K562 (cell line): Measurements from ENCODE around the gene CKAP2. TPM values are rescaled to one million over a fixed set of nuclear protein-coding genes. Genes with fewer than 3 reads are reported as not detected.

ENCODE experiments used
- ATAC-seq: fragments of 200-7000 bp; cut with Tn5 transposase; 3 replicates; pipeline ENCODE4 v1.9.1; 2020; ENCODE audit warnings: moderate library complexity
- BruUV-seq: library from RNA; stranded (reverse); fragments of 400-500 nt; replicated peaks from 2 replicates; lab custom pipeline; 2021; lab: Mats Ljungman, UMichigan
- CTCF ChIA-PET: fragments of 300-600 bp; formaldehyde crosslinking; extraction: SDS; loops from one replicate; lab custom pipeline; 2021; ENCODE audit warnings: low intra/inter-chr PET ratio; lab: Yijun Ruan, JAX
- POLR2A ChIA-PET: fragments of 300-600, 350-650 bp; sonication (Branson Sonifier 250); formaldehyde crosslinking; extraction: SDS; loops from one replicate; lab custom pipeline; 2021; ENCODE audit warnings: antibody characterized with exemption, inconsistent platforms; lab: Yijun Ruan, JAX
- DNase-seq, 4 experiments: peaks; one replicate each; pipeline versions ENCODE4 v3.0.0 to v3.0.0-alpha.2; 2011 to 2018; ENCODE audit warnings: low spot score in 3 of 4, mixed read lengths in 3 of 4; ENCODE audit errors: extremely low read depth in 1 of 4
- FAIRE-seq: peaks from 2 replicates; lab custom pipeline; 2011; peaks lifted over from hg19 to GRCh38; lab: Jason Lieb, UNC
- H2AFZ ChIP-seq: 2 replicates; pipeline ENCODE4 v1.6.0; 2011; ENCODE audit warnings: low read depth, low read length, control low read depth, inconsistent platforms
- H3K27ac ChIP-seq: fragments of 200-600 bp; 3 replicates; pipeline ENCODE4 v1.8.0; 2011; ENCODE audit warnings: low read depth, mild to moderate bottlenecking, control low read depth, inconsistent platforms, low read length, moderate library complexity, mixed read lengths; ENCODE audit errors: extremely low read depth
- H3K27me3 ChIP-seq, 2 experiments: fragments of 300-600 bp in 1 of 2; 2 replicates in 1 of 2; 3 replicates in 1 of 2; pipeline versions ENCODE4 v1.6.0 to v1.8.0; 2011; ENCODE audit warnings: inconsistent platforms in 2 of 2, low read length in 2 of 2, mild to moderate bottlenecking in 1 of 2, mixed read lengths in 1 of 2, moderate library complexity in 1 of 2; ENCODE audit not compliant: control insufficient read depth in 2 of 2, insufficient read depth in 2 of 2
- H3K36me3 ChIP-seq: fragments of 300-600 bp; 3 replicates; pipeline ENCODE4 v1.8.0; 2011; ENCODE audit warnings: mild to moderate bottlenecking, low read length, inconsistent platforms; ENCODE audit not compliant: control insufficient read depth, insufficient read depth
- H3K4me1 ChIP-seq, 2 experiments: fragments of 200-600 bp in 1 of 2; replicated peaks in 1 of 2; 2 replicates in 1 of 2; 3 replicates in 1 of 2; pipeline versions ENCODE4 v1.5.1 to v1.8.0; 2011; ENCODE audit warnings: inconsistent platforms in 2 of 2, low read length in 2 of 2, mild to moderate bottlenecking in 1 of 2, mixed read lengths in 1 of 2, moderate library complexity in 1 of 2; ENCODE audit not compliant: control insufficient read depth in 2 of 2, insufficient read depth in 2 of 2
- H3K4me2 ChIP-seq: 2 replicates; pipeline ENCODE4 v1.6.1; 2011; ENCODE audit warnings: low read length, control low read depth, inconsistent platforms, mixed read lengths; ENCODE audit not compliant: insufficient read depth
- H3K4me3 ChIP-seq: fragments of 200-600 bp; sonication (generic), shearing (Covaris generic); 2 replicates; pipeline ENCODE4 v1.5.1; 2016; ENCODE audit warnings: control low read depth, inconsistent platforms
- H3K79me2 ChIP-seq: fragments of 200-600 bp; 3 replicates; pipeline ENCODE4 v1.8.0; 2011; ENCODE audit warnings: low read length, inconsistent platforms; ENCODE audit not compliant: control insufficient read depth, insufficient read depth
- H3K9ac ChIP-seq, 2 experiments: 2 replicates each; pipeline versions ENCODE4 v1.6.0 to v1.6.1; 2011; ENCODE audit warnings: low read depth in 2 of 2, low read length in 2 of 2, control low read depth in 1 of 2, inconsistent platforms in 1 of 2, mild to moderate bottlenecking in 1 of 2, mixed read lengths in 1 of 2; ENCODE audit not compliant: insufficient read depth in 1 of 2
- H3K9me1 ChIP-seq: one replicate; pipeline ENCODE4 v1.6.0; 2011; ENCODE audit warnings: inconsistent platforms, mild to moderate bottlenecking, low read length, moderate library complexity; ENCODE audit not compliant: control insufficient read depth, insufficient read depth
- H3K9me3 ChIP-seq: replicated peaks from 2 replicates; pipeline ENCODE4 v1.5.1; 2011; ENCODE audit warnings: low read depth, low read length, inconsistent platforms; ENCODE audit not compliant: control insufficient read depth, insufficient read depth
- H4K20me1 ChIP-seq: replicated peaks from 2 replicates; pipeline ENCODE4 v1.6.1; 2011; ENCODE audit warnings: low read length, inconsistent platforms, mixed read lengths; ENCODE audit not compliant: control insufficient read depth, insufficient read depth
- EZH2 ChIP-seq: IDR thresholded peaks from 2 replicates; pipeline ENCODE4 v1.6.1; 2012; ENCODE audit warnings: low read depth, mild to moderate bottlenecking, inconsistent platforms, low read length, borderline replicate concordance
- HSF4 ChIP-seq: fragments of 250-450 bp; sonication (Bioruptor Pico); IDR thresholded peaks from 2 replicates; pipeline ENCODE4 v2.1.2; 2022; ENCODE audit warnings: mild to moderate bottlenecking, moderate library complexity, borderline replicate concordance
- MYC ChIP-seq, 2 experiments: fragments of 250-450 bp in 1 of 2; sonication (Bioruptor Pico) in 1 of 2; IDR thresholded peaks; 2 replicates each; pipeline versions ENCODE4 v1.5.1 to v1.6.1; 2012 to 2021; ENCODE audit warnings: low read depth in 2 of 2, borderline replicate concordance in 1 of 2, improper control_type of control experiment in 1 of 2, low read length in 1 of 2, mild to moderate bottlenecking in 1 of 2, moderate library complexity in 1 of 2
- NCOA6 ChIP-seq: fragments of 450-650 bp; IDR thresholded peaks from 2 replicates; pipeline ENCODE4 v1.6.1; 2017; ENCODE audit warnings: mild to moderate bottlenecking
- NONO ChIP-seq, 2 experiments: fragments of 200-400 bp in 1 of 2; fragments of 450-650 bp in 1 of 2; formaldehyde crosslinking in 1 of 2; IDR thresholded peaks; 2 replicates each; pipeline ENCODE4 v1.6.1; 2017; ENCODE audit warnings: low read depth in 2 of 2, mild to moderate bottlenecking in 2 of 2, moderate library complexity in 2 of 2, low read length in 1 of 2
- RBM22 ChIP-seq: fragments of 200-400 bp; formaldehyde crosslinking; IDR thresholded peaks from 2 replicates; pipeline ENCODE4 v1.6.1; 2018; ENCODE audit warnings: low read length, low read depth; ENCODE audit not compliant: poor library complexity, severe bottlenecking
- RBM34 ChIP-seq: fragments of 200-400 bp; formaldehyde crosslinking; IDR thresholded peaks from 2 replicates; pipeline ENCODE4 v1.6.1; 2018; ENCODE audit warnings: low read length, borderline replicate concordance; ENCODE audit not compliant: insufficient read depth
- SIN3B ChIP-seq: fragments of 450-650 bp; IDR thresholded peaks from 2 replicates; pipeline ENCODE4 v1.6.1; 2017; ENCODE audit warnings: low read depth, mild to moderate bottlenecking, moderate library complexity
- ZBTB2 ChIP-seq: fragments of 450-650 bp; IDR thresholded peaks from 2 replicates; pipeline ENCODE4 v1.6.1; 2016; ENCODE audit warnings: antibody characterized with exemption
- ZNF3 ChIP-seq: fragments of 250-450 bp; sonication (Bioruptor Pico); IDR thresholded peaks from 2 replicates; pipeline ENCODE4 v1.5.0; 2021; ENCODE audit warnings: mild to moderate bottlenecking, moderate library complexity
- ZNF324 ChIP-seq: fragments of 250-450 bp; sonication (Bioruptor Pico); IDR thresholded peaks from 2 replicates; pipeline ENCODE4 v1.4.0; 2020; ENCODE audit warnings: mild to moderate bottlenecking
- ZNF76 ChIP-seq: fragments of 250-450 bp; sonication (Bioruptor Pico); IDR thresholded peaks from 2 replicates; pipeline ENCODE4 v1.4.0; 2020; ENCODE audit warnings: mild to moderate bottlenecking, moderate library complexity, borderline replicate concordance
- ZNF785 ChIP-seq: fragments of 250-450 bp; sonication (Bioruptor Pico); IDR thresholded peaks from 2 replicates; pipeline ENCODE4 v1.4.0; 2020; ENCODE audit warnings: mild to moderate bottlenecking
- WGBS: fragments of 100-300 bp; shearing (Covaris generic); methylation state at CpG from one replicate; pipeline ENCODE4 v1.1.6; 2016; ENCODE audit warnings: low coverage, mixed read lengths; ENCODE audit not compliant: insufficient coverage; ENCODE audit errors: missing lambda C conversion rate; 5-methylcytosine and 5-hydroxymethylcytosine counted together
- in situ Hi-C: fragments of 300-500 bp; cut with MboI; formaldehyde crosslinking; loops from 4 replicates; pipeline ENCODE4 v1.15.0; 2018; ENCODE audit warnings: inconsistent platforms, mixed read lengths
- intact Hi-C: fragments of 100-400 bp; cut with micrococcal nuclease; formaldehyde crosslinking; loops from 2 replicates; pipeline ENCODE4 v1.14.2; 2022
- polyA plus RNA-seq, 8 experiments: library from polyadenylated mRNA; depleted of rRNA in 4 of 8; stranded (reverse) in 5 of 8; unstranded in 3 of 8; fragments of >200 nt; fragmentation: Nextera tagmentation in 2 of 8; fragmentation: Illumina TruSeq in 1 of 8; extraction: Ambion mirVana in 2 of 8; extraction: Trizol in 1 of 8; gene quantifications; 2 replicates each; pipeline versions ENCODE4 v1.2.1 to v1.2.3, GENCODE V29; 2011 to 2014; ENCODE audit warnings: inconsistent platforms in 1 of 8, missing spikeins in 1 of 8
- total RNA-seq, 7 experiments: library from RNA; depleted of rRNA in 6 of 7; stranded (reverse); fragments of >200 nt in 6 of 7; fragmentation: Illumina TruSeq in 2 of 7; extraction: Trizol in 2 of 7; gene quantifications; 2 replicates each; pipeline versions ENCODE4 v1.2.1 to v1.2.3, GENCODE V29; 2011 to 2021; ENCODE audit warnings: low replicate concordance in 1 of 7
- TF ChIP-seq, protein P1 (sequence below), 3 experiments: IDR thresholded peaks in 2 of 3; conservative IDR thresholded peaks in 1 of 3; 2 replicates each; pipeline ENCODE4 v1.5.1; 2011 to 2012; ENCODE audit warnings: low read length in 3 of 3, mild to moderate bottlenecking in 3 of 3, control low read depth in 2 of 3, improper control_type of control experiment in 1 of 3, inconsistent platforms in 1 of 3, low read depth in 1 of 3, mixed read lengths in 1 of 3, moderate library complexity in 1 of 3; ENCODE audit not compliant: insufficient read depth in 2 of 3
- TF ChIP-seq, protein P2 (sequence below): fragments of 250-450 bp; sonication (Bioruptor Pico); IDR thresholded peaks from 2 replicates; pipeline ENCODE4 v1.9.0; 2021; ENCODE audit warnings: mild to moderate bottlenecking

The CKAP2 gene
- total and polyA plus RNA-seq, 9 of the 15 experiments (the other 6 are each of a cell fraction or from before 2014, with no cell fraction given) = 21.9 to 63.5 (median 34.8) TPM

- TF ChIP-seq MYC (IDR thresholded peaks at IDR 0.05; ENCODE audit: low read depth, low read length) = peak; percentile 75
- TF ChIP-seq MYC (CRISPR knock-in tag; IDR thresholded peaks at IDR 0.05; ENCODE audit: borderline replicate concordance, low read depth) = no peak
- no peak for TF ChIP-seq ZNF3
- peak; percentile 39; the same call in 1 of the 2 replicates for TF ChIP-seq SIN3B
- TF ChIP-seq, all 486 proteins: peak for 114
These were observed 5.1 kb upstream of the CKAP2 start, which contains the start of gene VPS36 (continued) for GRCh38 chr13:52450012-52450792.

DNA sequence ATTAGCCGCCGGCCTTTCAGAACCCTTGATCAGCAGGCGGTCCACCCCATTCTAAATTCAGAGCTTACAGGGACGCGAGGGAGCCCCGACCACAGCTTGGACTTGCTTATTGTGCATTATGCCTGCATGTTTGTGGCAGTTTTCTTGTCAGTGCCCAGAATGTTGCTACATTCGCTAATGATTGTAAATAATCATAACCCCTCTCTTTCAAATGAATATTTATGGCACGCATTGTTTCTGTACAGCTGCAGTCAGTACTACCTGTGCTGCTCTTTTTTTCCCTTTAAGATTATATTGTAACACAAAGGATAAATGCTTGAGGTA is 4.5 kb upstream of the CKAP2 start:
- in situ Hi-C loops = no loop called here
- CTCF ChIA-PET = interaction anchor here (0.7 to 0.8 kb wide), 3 partner anchors 323 to 1325 kb away, joined by 3 read pairs; no protein-coding TSS in a partner anchor
- no peak overlapping the region; a peak in 1 of 4 replicates for H3K9ac ChIP-seq
- H2AFZ ChIP-seq = peak overlapping the region; percentile 91
- FAIRE-seq (peak; percentile 76), ATAC-seq (no peak), DNase-seq (no peak)
- H3K4me1 ChIP-seq = peaks cover 0 to 9% of the 10 kb centered on the region in 2 experiments; a peak in 4 of 5 replicates
- WGBS = 8% methylated on average over 8 of the region's 8 CpGs
- BruUV-seq = TSS peak; percentile 1
- H4K20me1 ChIP-seq = no peaks in the 10 kb centered on the region
- no peaks in the 10 kb centered on the region for H3K27me3 ChIP-seq
- H3K79me2 ChIP-seq = peaks cover 52% of the 10 kb centered on the region
- no peaks in the 10 kb centered on the region for H3K9me1 ChIP-seq
- intact Hi-C loops = loop anchor here (2.0 to 10.0 kb wide), 4 partner anchors 104 to 456 kb away; partner anchors contain the start of genes NEK3 and SUGT1
- POLR2A ChIA-PET = interaction anchor here (1.5 kb wide), 1 partner anchor 101 kb away, joined by 7 read pairs; no protein-coding TSS in a partner anchor
- no peaks in the 10 kb centered on the region; the same call in 1 of the 2 replicates for H3K9me3 ChIP-seq
- peak overlapping the region; percentile 79 for H3K4me2 ChIP-seq
- H3K4me3 ChIP-seq = no peak overlapping the region
- H3K27ac ChIP-seq = no peak overlapping the region
- peaks cover 16% of the 10 kb centered on the region; the same call in 2 of the 3 replicates for H3K36me3 ChIP-seq
- TF ChIP-seq ZNF76 (no peak), RBM22 (no peak), NONO (IDR thresholded peaks at IDR 0.05; ENCODE audit: low read depth in 2 of 2, low read length in 1 of 2) (0 out of 4 replicates have a peak, but pooled peaks of 1 of the 2 experiments have one; percentile 1), EZH2 (no peak), ZNF785 (CRISPR knock-in tag) (no peak), NCOA6 (no peak), ZBTB2 (no peak), ZNF324 (no peak), HSF4 (CRISPR knock-in tag) (no peak), RBM34 (0 out of 2 replicates have a peak, but pooled peaks have one; percentile 1)
- TF ChIP-seq, protein P1, sequence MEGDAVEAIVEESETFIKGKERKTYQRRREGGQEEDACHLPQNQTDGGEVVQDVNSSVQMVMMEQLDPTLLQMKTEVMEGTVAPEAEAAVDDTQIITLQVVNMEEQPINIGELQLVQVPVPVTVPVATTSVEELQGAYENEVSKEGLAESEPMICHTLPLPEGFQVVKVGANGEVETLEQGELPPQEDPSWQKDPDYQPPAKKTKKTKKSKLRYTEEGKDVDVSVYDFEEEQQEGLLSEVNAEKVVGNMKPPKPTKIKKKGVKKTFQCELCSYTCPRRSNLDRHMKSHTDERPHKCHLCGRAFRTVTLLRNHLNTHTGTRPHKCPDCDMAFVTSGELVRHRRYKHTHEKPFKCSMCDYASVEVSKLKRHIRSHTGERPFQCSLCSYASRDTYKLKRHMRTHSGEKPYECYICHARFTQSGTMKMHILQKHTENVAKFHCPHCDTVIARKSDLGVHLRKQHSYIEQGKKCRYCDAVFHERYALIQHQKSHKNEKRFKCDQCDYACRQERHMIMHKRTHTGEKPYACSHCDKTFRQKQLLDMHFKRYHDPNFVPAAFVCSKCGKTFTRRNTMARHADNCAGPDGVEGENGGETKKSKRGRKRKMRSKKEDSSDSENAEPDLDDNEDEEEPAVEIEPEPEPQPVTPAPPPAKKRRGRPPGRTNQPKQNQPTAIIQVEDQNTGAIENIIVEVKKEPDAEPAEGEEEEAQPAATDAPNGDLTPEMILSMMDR (IDR thresholded peaks at IDR 0.05 in 2 of 3, conservative IDR thresholded peaks at IDR 0.05 in 1 of 3; ENCODE audit: insufficient read depth in 2 of 3, low read depth in 1 of 3, low read length in 3 of 3) = peak in 1 of 3 experiments; percentile 43; a peak in 1 of 6 replicates
- TF ChIP-seq, protein P2, sequence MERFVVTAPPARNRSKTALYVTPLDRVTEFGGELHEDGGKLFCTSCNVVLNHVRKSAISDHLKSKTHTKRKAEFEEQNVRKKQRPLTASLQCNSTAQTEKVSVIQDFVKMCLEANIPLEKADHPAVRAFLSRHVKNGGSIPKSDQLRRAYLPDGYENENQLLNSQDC (CRISPR knock-in tag) = no peak
